TTC549 (cell line): ENCODE data around the gene SPEF1.
A peak's percentile ranks its signal among the peaks of the same experiment; 100 is the strongest.
"Not testable (repeated sequence)": the region's sequence is repeated elsewhere in the genome, so short reads cannot be mapped to it uniquely, and the experiment has no call there.

Experiments
- FAIRE-seq: peaks from 2 replicates; lab custom pipeline; 2012; peaks lifted over from hg19 to GRCh38; lab: Jason Lieb, UNC

SPEF1 gene

DNA sequence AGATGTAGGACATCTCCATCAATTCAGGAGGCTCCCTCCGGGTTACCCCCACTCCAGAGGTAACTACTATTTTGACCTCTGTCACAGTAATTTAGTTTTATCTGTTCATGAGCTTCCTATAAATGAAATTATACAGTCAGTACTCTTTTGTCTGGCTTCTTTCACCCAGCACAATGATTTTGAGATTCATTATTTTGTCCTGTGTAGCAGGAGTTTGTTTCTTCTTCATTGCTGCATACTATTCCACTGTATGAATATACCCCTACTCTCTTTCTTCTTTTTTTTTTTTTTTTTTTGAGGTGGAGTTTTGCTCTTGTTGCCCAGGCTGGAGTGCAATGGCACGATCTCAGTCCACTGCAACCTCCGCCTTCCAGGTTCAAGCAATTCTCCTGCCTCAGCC, 27.3 kb upstream of the SPEF1 start:
- FAIRE-seq = no peak

DNA sequence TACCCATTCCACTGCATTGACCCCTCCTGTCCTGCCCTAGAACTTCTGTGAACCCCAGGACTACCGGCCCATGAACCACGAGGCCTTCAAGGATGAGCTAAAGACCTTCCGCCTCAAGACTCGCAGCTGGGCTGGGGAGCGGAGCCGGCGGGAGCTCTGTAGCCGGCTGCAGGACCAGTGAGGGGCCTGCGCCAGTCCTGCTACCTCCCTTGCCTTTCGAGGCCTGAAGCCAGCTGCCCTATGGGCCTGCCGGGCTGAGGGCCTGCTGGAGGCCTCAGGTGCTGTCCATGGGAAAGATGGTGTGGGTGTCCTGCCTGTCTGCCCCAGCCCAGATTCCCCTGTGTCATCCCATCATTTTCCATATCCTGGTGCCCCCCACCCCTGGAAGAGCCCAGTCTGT, 23.5 kb upstream of the SPEF1 start:
- no peak for FAIRE-seq

DNA sequence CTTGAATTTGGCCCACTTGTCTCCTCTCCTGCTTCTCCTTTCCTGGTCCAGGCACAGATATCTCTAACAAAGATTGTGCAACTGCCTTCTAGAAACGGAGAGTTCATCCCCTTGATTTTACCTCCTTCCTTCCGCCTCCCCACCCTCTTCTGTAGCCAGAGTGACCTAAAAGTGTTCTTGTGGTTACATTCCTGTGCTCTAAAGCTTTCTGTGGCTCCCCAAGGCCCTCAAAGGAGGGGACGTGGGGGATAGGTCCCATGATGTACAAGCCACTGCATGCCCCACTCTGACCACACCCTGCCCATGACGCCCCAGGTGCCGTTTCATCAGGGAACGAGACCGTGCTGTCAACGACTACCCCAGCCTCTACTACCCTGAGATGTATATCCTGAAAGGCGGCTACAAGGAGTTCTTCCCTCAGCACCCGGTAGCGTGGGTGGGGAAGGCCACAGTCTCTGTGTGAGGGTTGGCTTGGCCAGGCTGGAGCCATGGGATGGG, 23.1 kb upstream of the SPEF1 start:
- no peak for FAIRE-seq

DNA sequence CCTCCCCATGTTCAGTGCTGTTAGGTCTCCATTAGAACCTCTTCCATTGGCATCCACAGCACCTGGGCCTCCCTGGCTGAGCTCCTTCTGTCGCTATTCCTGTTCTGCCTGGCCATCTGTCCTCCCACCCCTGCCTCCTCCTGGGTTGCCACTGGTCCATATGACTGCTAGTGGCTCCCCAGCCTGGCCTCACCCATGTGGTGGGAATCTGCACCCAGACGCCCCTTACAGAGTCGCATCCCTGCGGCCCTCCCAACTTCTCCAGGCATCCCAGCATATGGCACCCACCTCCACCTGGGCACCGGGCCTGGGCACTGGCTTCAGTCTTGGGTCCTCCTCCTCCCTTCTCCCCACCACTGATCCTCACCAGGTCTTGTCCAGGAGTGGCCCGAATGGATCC, 22.6 kb upstream of the SPEF1 start:
- no peak for FAIRE-seq

DNA sequence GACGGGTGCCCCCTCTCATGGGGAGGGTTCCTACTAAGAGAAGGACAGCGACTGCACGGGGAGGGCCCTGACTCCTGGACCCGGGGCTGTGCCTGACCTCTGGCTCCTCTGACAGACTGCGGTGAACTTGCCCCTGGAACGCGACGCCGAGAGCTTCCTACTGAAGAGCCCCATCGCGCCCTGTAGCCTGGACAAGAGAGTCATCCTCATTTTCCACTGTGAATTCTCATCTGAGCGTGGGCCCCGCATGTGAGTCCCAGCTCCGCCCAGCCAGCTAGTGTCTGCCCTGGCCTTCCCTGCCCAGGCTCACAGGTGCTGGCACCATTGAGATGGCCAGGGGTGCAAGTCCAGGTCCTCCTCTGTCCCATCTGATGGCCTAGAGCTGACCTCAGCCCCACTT, 22.0 kb upstream of the SPEF1 start:
- no peak for FAIRE-seq

DNA sequence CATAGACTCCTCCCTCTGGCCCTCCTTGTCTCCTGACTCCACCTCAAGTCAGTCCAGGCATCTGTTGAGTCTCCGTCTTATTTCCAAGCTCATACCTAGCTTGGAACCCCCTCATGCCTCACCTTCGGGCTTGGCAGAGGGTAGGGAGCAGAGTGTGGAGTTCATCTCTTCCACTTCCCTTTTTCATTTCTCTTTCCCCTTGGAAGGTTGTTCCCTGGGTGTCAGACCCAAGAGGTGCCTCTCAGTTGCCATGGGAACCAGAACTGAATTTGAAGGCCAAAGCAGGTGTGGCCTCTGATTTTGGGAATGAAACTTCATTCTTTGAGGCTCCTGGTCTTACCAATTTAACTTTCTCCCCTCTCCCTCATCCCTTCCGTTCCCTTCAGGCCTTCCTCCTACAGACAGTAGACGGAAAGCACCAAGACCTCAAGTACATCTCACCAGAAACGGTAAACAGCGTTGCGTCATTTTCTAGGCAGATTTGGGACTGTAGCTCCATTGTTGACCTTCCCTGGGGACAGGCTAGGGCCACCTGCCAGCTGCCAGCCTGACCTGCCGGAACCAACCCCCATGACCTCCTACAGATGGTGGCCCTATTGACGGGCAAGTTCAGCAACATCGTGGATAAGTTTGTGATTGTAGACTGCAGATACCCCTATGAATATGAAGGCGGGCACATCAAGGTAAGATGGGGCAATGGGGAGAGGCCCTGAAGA, 21.4 kb upstream of the SPEF1 start:
- FAIRE-seq = no peak

DNA sequence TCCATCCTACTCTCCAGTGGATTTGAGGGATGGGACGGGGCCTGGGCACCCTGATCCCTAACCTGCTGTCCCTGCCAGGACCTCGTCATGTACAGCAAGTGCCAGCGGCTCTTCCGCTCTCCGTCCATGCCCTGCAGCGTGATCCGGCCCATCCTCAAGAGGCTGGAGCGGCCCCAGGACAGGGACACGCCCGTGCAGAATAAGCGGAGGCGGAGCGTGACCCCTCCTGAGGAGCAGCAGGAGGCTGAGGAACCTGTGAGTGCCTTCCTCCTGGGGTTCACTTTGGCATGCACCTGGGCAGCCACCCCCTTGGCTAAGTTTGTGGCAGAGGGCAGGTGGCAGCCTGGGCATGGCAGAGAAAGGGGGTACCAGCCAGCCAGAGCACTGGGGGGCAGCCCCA, 20.6 kb upstream of the SPEF1 start:
- FAIRE-seq = no peak

DNA sequence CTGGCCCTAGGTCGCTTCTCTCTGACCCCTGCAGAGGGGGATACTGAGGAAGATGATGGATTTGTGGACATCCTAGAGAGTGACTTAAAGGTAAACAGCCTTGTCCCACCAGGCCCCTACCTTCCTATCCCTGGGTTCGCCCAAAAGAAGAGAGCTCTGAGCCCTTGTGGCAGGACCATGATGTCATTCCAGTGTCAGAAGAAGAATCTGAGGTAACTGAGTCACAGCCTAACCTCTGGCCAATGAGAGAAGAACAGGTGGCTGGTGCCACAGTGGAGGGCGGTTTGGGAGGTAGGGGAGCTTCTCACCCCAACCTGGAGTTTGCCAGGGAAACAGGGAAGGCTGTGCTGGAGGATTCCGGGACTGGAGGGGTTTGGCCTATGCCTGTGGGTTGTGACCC, 20.1 kb upstream of the SPEF1 start:
- FAIRE-seq = no peak

DNA sequence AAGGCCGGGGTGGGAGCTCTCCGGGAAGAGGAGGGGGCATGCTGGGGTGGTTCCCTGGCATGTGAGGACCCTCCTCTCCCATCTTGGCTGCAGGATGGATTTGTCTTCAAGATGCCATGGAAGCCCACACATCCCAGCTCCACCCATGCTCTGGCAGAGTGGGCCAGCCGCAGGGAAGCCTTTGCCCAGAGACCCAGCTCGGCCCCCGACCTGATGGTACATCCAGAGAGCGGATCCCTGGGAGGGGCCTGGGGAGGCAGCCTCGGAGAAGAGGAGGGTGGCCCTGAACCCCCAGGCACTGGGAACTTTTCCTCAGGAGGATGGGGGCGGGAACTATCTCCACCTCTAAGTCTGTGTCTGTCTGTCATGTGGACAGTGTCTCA, 19.6 kb upstream of the SPEF1 start:
- FAIRE-seq = no peak

DNA sequence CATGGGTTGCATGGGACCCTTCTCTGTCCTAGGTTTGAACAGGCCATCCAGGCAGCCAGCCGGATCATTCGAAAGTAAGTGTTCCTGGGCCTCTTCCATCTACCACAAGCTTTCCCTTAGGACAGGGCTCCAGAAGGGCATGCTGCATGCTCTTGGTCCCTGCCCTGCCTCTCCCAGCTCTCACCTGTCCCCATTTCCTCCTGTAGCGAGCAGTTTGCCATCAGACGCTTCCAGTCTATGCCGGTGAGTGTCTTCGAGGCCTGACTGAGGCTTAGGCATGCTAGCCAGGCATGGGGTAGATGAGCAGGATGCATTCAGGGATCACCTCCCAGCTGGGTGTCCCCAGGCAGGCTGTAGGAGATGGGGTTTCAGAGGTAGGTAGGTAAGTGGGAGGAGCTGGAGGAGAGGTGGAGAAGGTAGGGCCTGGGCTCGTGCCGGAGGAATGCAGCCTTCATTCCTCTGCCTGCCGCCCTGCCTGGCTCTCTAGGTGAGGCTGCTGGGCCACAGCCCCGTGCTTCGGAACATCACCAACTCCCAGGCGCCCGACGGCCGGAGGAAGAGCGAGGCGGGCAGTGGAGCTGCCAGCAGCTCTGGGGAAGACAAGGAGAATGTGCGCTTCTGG, 19.1 kb upstream of the SPEF1 start:
- FAIRE-seq = no peak

DNA sequence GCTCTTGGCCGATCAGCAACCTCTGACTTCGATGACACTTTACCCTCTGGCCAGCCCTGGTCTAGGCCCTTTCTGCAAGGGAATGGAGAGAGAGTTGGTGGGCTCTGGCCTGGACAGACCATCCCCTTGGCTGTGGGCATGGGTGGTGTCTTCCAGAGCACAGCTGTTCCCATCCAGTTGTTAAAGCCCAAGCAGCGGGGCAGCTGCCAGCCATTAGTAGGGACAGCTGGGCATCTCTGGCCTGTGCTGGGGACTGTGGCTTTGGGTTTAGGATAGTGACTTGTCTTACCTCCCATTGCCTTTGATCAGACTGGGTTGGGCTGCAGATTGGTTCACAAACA, 17.6 kb upstream of the SPEF1 start:
- no peak for FAIRE-seq

DNA sequence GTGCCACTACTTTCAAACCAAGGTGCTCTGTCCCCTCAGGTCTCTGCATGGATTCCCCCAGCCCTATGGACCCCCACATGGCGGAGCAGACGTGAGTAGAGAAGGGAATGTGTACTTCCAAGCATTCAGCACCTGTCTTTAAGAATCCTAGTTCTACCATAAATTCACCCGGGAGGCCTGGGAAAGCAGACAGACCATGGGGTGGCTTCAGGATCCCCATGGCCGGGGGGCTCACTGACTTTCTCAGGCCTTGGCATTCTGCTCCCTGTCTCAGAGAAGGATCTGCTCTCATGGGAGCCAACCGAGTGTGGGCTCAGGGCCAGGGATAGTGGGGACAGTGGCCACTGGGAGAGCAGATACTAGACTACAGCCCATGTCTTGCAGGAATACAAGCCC, 17.1 kb upstream of the SPEF1 start:
- FAIRE-seq = no peak

DNA sequence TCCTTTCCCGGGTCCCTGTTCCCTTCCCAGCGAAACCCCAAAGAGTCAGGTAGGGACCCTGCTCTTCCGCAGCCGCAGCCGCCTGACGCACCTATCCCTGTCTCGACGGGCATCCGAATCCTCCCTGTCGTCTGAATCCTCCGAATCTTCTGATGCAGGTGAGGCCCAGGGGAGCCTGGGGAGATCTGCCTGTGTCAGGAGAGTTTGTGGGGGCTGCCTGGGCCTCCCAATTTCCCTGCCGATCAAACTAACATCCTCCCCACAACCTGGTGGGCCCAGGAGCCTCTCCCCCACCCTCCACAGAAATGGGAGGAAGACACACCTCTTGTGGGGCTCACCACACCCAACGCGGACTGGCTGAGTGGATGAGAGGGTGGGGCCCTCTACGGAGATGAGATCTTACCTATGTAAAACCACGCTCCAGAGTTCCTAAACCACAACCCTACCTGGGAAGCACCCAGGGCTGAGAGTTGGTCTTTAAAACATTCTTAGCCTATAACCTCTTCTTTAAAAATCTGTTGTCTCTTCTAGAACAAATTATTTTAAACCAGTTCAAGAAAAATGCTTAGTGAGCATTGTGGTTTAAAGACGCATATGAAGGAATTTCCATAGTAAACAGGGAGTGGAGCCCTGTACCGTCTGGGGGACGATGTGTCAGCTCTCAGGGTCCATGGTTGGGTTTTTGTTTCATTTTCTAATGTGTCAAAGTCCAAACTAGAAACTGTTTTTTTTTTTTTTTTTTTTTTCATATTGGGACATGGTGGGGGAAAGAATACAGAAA, 16.5 kb upstream of the SPEF1 start:
- no peak for FAIRE-seq

DNA sequence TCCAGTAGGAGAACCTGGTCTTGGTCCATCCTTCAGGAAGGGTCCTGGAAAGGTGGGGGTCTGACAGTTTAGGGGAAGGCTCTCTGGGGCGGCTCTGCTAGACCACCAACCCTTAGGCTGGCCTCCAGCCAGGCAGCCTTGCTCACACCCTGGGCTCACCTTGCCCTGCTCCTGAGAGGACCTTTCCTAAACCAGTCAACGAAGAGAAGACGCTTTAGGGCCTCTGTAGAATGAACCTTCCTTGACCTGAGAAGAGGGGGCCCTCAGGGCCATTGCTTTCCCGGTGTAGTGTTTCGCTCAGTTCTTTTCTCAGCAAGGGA, 15.9 kb upstream of the SPEF1 start:
- FAIRE-seq = no peak

DNA sequence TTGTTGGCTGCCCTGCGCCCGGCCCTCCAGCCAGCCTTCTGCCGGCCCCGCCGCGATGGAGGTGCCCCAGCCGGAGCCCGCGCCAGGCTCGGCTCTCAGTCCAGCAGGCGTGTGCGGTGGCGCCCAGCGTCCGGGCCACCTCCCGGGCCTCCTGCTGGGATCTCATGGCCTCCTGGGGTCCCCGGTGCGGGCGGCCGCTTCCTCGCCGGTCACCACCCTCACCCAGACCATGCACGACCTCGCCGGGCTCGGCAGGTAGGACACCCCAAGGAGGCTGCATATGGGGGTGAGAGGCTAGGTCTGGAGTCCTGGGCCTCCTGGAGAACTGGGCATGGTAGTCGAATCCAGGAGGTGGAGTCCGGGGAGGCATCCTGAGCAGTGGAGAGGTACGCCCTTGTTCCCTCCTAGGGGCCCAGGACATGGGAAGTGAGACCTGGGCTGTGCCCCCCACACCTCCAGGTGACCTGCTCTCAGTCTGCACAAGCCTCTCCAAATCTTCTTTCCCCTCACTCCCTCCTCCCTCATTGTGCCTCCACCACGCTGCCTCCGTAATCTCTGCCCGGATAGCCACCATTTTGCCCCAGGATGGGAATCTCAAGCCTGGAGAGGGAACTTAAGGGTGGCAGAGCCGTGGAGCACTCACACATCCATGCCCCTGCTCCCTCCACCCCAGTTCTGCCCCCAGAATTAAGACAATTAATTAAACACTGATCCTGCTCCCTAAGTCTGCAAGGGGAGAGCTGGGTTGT, 15.4 kb upstream of the SPEF1 start:
- FAIRE-seq = no peak

DNA sequence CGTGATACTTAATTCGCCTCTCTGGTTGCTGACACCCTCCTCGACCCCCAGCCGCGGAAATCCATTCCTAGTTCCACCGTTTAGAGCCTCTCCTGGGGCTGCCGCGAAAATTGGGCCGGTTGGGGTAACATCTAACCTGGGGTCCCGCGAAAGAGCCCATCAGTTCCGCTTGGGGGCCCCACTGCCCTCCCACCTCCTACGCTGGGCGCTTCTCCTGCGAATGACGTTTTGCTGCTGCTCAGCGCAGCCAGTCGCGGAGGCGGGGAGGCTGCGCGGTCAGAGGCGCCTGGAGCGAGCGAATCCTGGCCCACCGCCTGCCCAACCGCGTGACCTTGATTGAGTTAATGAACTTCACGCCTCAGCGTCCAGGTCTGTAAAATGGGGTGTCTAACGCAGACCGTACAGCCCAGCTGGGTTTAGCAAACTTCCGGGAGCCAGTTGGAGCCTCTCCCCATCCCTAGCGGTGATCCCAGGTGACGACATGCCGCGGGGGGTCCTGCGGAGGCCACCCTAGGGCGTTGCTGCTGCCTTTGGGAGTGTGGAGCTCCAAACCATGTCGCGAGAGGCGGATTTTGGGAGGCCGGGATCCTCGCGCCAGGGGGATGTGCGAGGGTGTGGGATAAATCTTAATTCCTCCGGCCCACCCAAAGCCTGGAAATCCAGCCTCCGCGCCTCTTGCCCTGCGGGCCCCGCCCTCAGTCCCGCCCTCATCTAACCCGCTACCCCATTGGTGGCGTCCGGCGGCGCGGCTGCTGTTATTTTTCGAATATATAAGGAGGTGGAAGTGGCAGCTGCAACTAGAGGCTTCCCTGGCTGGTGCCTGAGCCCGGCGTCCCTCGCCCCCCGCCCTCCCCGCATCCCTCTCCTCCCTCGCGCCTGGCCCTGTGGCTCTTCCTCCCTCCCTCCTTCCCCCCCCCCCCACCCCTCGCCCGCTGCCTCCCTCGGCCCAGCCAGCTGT, 14.5 kb upstream of the SPEF1 start, which contains the start of gene CDC25B:
Gene CDC25B (plus strand): TSS at position 800 of the 958 bp plus-strand sequence. CDS start 222 bp downstream, outside the sequence.
- peak; percentile 28 for FAIRE-seq

DNA sequence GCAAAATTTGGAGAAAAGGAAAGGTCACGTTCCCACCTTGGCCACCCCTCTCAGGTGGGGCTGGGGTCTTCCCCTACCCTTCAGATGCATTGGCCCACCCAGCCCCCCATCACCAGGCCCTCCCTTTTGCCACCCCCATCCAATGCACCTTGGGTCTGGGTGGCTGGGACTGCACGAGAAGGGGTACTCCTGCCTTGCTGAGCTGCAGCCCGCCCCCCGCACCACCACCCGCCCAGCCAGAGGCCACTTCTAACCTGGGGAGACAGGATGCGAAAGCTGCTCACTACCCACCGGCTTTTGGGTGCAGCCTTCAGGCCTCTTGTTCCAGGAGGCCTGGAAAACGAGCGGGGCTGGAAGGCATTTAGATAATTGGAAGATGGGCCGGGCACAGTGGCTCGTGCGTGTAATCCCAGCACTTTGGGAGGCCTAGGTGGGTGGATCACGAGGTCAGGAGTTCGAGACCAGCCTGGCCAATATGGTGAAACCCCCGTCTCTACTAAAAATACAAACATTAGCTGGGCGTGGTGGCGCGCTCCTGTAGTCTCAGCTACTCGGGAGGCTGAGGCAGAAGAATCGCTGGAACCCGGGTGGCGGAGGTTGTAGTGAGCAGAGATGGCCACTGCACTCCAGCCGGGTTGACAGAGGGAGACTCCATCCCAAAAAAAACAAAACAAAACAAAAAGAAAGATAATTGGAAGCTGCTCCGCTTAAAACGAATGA, 13.6 kb upstream of the SPEF1 start:
- FAIRE-seq = no peak

DNA sequence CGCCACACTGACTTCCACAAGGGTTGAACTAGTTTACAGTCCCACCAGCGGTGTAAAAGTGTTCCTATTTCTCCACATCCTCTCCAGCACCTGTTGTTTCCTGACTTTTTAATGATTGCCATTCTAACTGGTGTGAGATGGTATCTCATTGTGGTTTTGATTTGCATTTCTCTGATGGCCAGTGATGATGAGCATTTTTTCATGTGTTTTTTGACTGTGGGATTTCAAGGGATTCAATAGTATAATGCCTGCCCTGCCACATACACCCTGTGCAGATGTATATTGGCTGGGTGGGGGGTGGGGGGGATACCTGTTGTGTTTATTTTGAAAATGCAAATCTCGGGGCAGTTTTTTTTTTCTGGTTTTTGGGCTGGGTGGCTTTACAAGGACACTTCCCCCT, 12.9 kb upstream of the SPEF1 start:
- FAIRE-seq = not testable (repeated sequence)

DNA sequence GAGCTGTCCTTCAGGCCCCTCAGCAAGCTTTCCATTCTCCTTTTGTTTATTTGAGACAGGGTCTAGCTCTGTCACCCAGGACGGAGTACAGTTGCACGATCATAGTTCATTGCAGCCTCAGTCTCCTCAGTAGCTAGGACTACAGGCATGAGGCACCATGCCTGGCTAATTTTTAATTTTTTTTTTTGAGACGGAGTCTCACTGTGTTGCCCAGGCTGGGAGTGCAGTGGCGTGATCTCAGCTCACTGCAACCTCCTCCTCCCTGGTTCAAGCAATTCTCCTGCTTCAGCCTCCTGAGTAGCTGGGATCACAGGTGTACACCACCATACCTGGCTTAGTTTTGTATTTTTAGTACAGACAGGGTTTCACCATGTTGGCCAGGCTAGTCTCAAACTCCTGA, 8.0 kb upstream of the SPEF1 start:
- not testable (repeated sequence) for FAIRE-seq

DNA sequence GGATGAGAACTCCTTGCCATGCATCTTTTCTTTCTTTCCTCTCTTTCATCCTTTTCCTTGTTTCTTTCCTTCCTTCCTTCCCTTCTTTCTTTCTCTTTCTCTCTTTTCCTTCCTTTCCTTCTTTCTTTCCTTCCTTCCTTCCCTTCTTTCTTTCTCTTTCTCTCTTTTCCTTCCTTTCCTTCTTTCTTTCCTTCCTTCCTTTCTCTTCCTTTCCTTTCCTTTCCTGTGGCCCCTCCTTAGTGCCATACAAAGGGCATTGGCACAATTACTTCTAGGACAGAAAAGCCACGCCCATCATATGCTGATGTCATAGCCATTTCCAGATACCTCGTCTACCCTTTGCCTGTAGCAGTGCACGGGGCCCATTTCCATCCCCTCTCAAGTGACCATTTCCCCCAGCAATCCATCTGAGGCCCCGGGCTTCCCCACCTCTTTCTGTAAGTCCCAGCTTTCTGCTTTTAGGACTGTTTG, 7.5 kb upstream of the SPEF1 start:
- no peak for FAIRE-seq
